Measurements from ENCODE around the gene CSF1R. TPM values are rescaled to one million over a fixed set of nuclear protein-coding genes. Genes with fewer than 3 reads are reported as not detected.

CSF1R gene
- total and polyA plus RNA-seq, 2 of the 8 experiments (the other 6 are each of a cell fraction or from before 2014, with no cell fraction given): 0.12 TPM; not detected in 1

DNA sequence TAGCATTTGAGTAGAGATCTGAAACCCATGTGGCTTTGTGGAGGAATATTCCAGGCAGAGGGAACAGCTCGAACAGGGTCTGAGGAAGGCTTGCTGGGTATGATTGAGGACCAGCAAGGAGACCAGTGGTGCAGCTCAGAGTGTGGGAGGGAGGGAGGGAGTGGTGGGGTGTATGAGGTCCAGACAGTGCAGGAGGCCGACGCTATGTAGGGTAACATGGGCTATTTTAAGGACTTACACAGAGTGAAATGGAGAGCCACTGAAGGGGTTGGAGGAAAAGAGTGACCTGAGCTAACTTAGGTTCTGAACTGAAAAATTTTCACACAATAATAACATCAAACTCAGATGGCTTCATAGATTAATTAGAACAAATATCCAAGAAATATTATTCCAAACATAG lies 43.9 kb downstream of the CSF1R start:
- no peak overlapping the region for H2BK5ac ChIP-seq (ENCODE audit: low read depth, low read length)
- no peak overlapping the region for H3K14ac ChIP-seq (ENCODE audit: insufficient read length)
- H3K18ac ChIP-seq (ENCODE audit: extremely low read depth, low read length): no peak overlapping the region
- H3K56ac ChIP-seq (replicated peaks; ENCODE audit: insufficient read length, low read depth, low read length): no peak overlapping the region
- H3K23me2 ChIP-seq (ENCODE audit: low read depth, low read length): no peaks in the 10 kb centered on the region
- peaks cover 0 to 5% of the 10 kb centered on the region in 2 experiments for H4K20me1 ChIP-seq (replicated peaks in 1 of 2; ENCODE audit: control insufficient read depth in 1 of 2, insufficient read depth in 2 of 2, low read length in 2 of 2)
- H3K4me2 ChIP-seq (ENCODE audit: insufficient read depth in 1 of 2, low read depth in 2 of 2, low read length in 2 of 2): no peak overlapping the region
- ChIA-PET POLR2A (ENCODE audit: partially characterized antibody) (no interaction called here), CTCF (ENCODE audit: partially characterized antibody) (no interaction called here)
- WGBS, 2 experiments (ENCODE audit: extremely low coverage in 1 of 2, insufficient coverage in 1 of 2, insufficient read length in 1 of 2, insufficient replicate concordance in 2 of 2, low coverage in 1 of 2, low lambda C conversion rate in 2 of 2, missing lambda C conversion rate in 1 of 2): 92% methylated on average over 3 of the region's 3 CpGs; no CpG with 5 or more reads in 1 of the 2 experiments
- no peaks in the 10 kb centered on the region for H3K79me2 ChIP-seq (ENCODE audit: control insufficient read depth in 1 of 2, insufficient read depth in 2 of 2, low read length in 2 of 2)
- no peak overlapping the region for H2AFZ ChIP-seq (ENCODE audit: low read length)
- H3K9me3 ChIP-seq (ENCODE audit: insufficient read depth in 2 of 2, low read depth in 1 of 2, low read length in 1 of 2): no peaks in the 10 kb centered on the region
- H3K27me3 ChIP-seq (replicated peaks in 1 of 4; ENCODE audit: control insufficient read depth in 3 of 4, extremely low read depth in 1 of 4, insufficient read depth in 3 of 4, low read length in 3 of 4): no peaks in the 10 kb centered on the region
- FAIRE-seq (no peak), DNase-seq (ENCODE audit: low read depth in 1 of 2, low spot score in 2 of 2) (no peak)
- no peak overlapping the region for H4K5ac ChIP-seq (ENCODE audit: insufficient read length, low read depth, low read length)
- no peak overlapping the region for H3K4ac ChIP-seq (replicated peaks; ENCODE audit: insufficient read length, low read depth, low read length)
- no peak overlapping the region for H4K8ac ChIP-seq (ENCODE audit: extremely low read depth, insufficient read depth, low read length)
- no peak overlapping the region for H2BK20ac ChIP-seq (ENCODE audit: low read length)
- no peak overlapping the region for H3K9ac ChIP-seq (replicated peaks in 1 of 4; ENCODE audit: extremely low read depth in 1 of 4, low read depth in 3 of 4, low read length in 3 of 4)
- no peak overlapping the region for H2BK120ac ChIP-seq (replicated peaks; ENCODE audit: low read depth, low read length)
- no peak overlapping the region for H4K91ac ChIP-seq (replicated peaks; ENCODE audit: insufficient read length, low read length)
- H2AK5ac ChIP-seq (ENCODE audit: low read depth, low read length): no peak overlapping the region
- no peak overlapping the region for H3K27ac ChIP-seq (ENCODE audit: low read depth, low read length)
- H2BK12ac ChIP-seq (ENCODE audit: low read depth, low read length): no peak overlapping the region
- no peaks in the 10 kb centered on the region for H3K4me1 ChIP-seq (replicated peaks in 1 of 4; ENCODE audit: control insufficient read depth in 3 of 4, insufficient read depth in 4 of 4, low read length in 3 of 4)
- no peak overlapping the region for H2BK15ac ChIP-seq (ENCODE audit: low read length)
- no peak overlapping the region for H3K4me3 ChIP-seq (ENCODE audit: extremely low read depth in 1 of 4, insufficient read depth in 2 of 4, low read depth in 3 of 4, low read length in 4 of 4)
- no peaks in the 10 kb centered on the region for H3K79me1 ChIP-seq (ENCODE audit: low read depth, low read length)
- H3K36me3 ChIP-seq (ENCODE audit: control insufficient read depth in 2 of 4, insufficient read depth in 4 of 4, low read length in 3 of 4): peaks cover 20 to 68% (median 51%) of the 10 kb centered on the region in 4 experiments
- no peak overlapping the region for H3K23ac ChIP-seq (ENCODE audit: insufficient read length)
- TF ChIP-seq, protein P1, sequence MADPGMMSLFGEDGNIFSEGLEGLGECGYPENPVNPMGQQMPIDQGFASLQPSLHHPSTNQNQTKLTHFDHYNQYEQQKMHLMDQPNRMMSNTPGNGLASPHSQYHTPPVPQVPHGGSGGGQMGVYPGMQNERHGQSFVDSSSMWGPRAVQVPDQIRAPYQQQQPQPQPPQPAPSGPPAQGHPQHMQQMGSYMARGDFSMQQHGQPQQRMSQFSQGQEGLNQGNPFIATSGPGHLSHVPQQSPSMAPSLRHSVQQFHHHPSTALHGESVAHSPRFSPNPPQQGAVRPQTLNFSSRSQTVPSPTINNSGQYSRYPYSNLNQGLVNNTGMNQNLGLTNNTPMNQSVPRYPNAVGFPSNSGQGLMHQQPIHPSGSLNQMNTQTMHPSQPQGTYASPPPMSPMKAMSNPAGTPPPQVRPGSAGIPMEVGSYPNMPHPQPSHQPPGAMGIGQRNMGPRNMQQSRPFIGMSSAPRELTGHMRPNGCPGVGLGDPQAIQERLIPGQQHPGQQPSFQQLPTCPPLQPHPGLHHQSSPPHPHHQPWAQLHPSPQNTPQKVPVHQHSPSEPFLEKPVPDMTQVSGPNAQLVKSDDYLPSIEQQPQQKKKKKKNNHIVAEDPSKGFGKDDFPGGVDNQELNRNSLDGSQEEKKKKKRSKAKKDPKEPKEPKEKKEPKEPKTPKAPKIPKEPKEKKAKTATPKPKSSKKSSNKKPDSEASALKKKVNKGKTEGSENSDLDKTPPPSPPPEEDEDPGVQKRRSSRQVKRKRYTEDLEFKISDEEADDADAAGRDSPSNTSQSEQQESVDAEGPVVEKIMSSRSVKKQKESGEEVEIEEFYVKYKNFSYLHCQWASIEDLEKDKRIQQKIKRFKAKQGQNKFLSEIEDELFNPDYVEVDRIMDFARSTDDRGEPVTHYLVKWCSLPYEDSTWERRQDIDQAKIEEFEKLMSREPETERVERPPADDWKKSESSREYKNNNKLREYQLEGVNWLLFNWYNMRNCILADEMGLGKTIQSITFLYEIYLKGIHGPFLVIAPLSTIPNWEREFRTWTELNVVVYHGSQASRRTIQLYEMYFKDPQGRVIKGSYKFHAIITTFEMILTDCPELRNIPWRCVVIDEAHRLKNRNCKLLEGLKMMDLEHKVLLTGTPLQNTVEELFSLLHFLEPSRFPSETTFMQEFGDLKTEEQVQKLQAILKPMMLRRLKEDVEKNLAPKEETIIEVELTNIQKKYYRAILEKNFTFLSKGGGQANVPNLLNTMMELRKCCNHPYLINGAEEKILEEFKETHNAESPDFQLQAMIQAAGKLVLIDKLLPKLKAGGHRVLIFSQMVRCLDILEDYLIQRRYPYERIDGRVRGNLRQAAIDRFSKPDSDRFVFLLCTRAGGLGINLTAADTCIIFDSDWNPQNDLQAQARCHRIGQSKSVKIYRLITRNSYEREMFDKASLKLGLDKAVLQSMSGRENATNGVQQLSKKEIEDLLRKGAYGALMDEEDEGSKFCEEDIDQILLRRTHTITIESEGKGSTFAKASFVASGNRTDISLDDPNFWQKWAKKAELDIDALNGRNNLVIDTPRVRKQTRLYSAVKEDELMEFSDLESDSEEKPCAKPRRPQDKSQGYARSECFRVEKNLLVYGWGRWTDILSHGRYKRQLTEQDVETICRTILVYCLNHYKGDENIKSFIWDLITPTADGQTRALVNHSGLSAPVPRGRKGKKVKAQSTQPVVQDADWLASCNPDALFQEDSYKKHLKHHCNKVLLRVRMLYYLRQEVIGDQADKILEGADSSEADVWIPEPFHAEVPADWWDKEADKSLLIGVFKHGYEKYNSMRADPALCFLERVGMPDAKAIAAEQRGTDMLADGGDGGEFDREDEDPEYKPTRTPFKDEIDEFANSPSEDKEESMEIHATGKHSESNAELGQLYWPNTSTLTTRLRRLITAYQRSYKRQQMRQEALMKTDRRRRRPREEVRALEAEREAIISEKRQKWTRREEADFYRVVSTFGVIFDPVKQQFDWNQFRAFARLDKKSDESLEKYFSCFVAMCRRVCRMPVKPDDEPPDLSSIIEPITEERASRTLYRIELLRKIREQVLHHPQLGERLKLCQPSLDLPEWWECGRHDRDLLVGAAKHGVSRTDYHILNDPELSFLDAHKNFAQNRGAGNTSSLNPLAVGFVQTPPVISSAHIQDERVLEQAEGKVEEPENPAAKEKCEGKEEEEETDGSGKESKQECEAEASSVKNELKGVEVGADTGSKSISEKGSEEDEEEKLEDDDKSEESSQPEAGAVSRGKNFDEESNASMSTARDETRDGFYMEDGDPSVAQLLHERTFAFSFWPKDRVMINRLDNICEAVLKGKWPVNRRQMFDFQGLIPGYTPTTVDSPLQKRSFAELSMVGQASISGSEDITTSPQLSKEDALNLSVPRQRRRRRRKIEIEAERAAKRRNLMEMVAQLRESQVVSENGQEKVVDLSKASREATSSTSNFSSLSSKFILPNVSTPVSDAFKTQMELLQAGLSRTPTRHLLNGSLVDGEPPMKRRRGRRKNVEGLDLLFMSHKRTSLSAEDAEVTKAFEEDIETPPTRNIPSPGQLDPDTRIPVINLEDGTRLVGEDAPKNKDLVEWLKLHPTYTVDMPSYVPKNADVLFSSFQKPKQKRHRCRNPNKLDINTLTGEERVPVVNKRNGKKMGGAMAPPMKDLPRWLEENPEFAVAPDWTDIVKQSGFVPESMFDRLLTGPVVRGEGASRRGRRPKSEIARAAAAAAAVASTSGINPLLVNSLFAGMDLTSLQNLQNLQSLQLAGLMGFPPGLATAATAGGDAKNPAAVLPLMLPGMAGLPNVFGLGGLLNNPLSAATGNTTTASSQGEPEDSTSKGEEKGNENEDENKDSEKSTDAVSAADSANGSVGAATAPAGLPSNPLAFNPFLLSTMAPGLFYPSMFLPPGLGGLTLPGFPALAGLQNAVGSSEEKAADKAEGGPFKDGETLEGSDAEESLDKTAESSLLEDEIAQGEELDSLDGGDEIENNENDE (IDR thresholded peaks at IDR 0.05; ENCODE audit: insufficient replicate concordance, low read length): no peak
